LHCN-M2 (cell line): Measurements from ENCODE around the gene LRRC3B. TPM values are rescaled to one million over a fixed set of nuclear protein-coding genes. Genes with fewer than 3 reads are reported as not detected.
"Not testable (repeated sequence)": the region's sequence is repeated elsewhere in the genome, so short reads cannot be mapped to it uniquely, and the experiment has no call there.

Experiments
- DNase-seq: peaks from one replicate; pipeline ENCODE4 v3.0.0-alpha.2; 2012; ENCODE audit warnings: low read depth
- polyA plus RNA-seq: library from polyadenylated mRNA; unstranded; fragments of >200 nt; gene quantifications from one replicate; pipeline ENCODE4 v1.2.1, GENCODE V29; 2012; ENCODE audit warnings: missing spikeins
- total RNA-seq: library from RNA; depleted of rRNA; stranded (reverse); fragments of >200 nt; gene quantifications from 2 replicates; pipeline ENCODE4 v1.2.3, GENCODE V29; 2014; rRNA removed

LRRC3B gene, protein sequence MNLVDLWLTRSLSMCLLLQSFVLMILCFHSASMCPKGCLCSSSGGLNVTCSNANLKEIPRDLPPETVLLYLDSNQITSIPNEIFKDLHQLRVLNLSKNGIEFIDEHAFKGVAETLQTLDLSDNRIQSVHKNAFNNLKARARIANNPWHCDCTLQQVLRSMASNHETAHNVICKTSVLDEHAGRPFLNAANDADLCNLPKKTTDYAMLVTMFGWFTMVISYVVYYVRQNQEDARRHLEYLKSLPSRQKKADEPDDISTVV
- total RNA-seq = not detected in 2 replicates
- not detected for polyA plus RNA-seq

- no peak for DNase-seq
These were observed at the start of gene LRRC3B for GRCh38 chr3:26622621-26623418. TSS of gene LRRC3B (plus strand) at chr3:26622772. CDS start at chr3:26709673, 86,901 bp downstream.

DNA sequence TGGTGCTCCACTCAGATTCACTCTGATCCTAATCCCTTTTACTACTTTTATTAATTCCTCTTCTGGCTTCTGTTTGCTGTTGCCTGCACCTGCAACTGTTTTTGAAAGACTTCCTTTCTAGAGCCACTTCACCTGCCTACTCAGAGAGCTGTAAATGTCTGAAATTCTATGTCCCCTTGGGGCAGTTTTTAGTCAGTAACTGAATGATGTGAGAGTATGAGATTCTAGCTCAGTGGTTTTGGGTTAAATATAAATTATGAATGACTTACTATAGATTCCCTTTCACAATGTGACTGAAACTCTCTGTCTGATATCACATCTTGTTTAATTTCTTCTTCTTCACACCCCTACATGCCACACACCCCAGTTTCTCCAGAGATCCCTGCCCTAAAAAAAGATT is 47.8 kb upstream of the LRRC3B start:
- no peak for DNase-seq

DNA sequence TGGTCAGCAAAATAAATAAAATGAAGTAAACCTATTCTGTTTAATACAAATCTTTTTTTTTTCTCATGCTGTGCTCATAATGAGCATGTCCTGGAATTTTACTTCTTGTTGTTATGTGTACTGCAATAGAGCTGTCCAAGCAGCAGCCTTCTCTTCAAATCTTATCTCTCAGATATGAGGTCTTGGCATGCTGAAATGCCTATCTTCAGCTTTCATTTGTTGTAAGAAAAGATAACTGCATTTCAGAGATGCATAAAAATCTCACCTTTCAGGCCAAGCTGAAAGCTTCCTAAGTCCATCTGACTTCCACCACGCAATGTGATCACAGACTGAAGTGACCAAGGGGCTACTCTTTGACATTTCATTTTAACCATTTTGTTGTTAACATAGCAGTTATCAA is 43.5 kb upstream of the LRRC3B start:
- DNase-seq = no peak

DNA sequence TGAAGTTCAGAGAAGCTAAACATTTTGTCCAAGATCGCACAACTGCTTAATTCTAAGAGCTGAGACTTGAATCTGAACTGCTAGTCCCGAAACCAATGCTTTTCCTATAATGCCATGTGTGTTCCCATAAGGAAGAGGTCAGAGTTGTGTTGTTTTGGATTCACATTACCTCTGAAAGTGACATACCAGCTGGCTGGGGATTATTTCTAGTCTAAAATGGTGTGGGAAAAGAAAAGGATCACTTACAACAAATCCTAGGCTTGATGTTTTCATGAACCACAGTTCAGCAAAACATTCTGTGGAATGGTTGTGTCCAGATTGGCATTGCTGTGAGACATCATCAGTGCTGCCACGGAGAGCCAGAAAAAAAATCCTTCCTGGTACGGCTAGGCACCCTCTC is 35.0 kb upstream of the LRRC3B start:
- no peak for DNase-seq

- DNase-seq = no peak
These were observed 33.6 kb upstream of the LRRC3B start for GRCh38 chr3:26588931-26589330.

- DNase-seq = no peak
These were observed 32.9 kb upstream of the LRRC3B start for GRCh38 chr3:26589678-26590077.

- no peak for DNase-seq
These were observed 31.6 kb upstream of the LRRC3B start for GRCh38 chr3:26590919-26591484.

GRCh38 chr3:26591926-26592325 is 30.6 kb upstream of the LRRC3B start:
- no peak for DNase-seq

DNA sequence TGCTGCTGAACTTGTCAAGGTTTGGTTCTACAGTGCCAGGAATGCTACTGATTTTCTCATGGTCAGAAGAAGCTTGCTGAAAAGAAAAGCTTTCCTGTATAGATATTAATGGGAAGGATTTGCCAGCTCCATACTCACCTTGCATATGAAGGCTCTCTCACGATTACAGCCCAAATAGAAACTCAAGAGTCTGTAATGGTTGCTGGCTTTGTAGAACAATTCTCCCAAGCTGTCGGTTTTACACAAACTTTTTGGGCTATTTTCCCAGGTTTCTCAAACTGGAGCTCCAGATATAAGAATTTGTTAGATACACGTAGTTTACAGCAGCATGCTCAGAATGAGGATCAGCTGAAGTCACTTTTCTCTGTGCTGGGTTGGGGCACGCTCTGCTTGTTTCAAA is 30.1 kb upstream of the LRRC3B start:
- no peak for DNase-seq

- no peak for DNase-seq
These were observed 26.2 kb upstream of the LRRC3B start for GRCh38 chr3:26596335-26596734.

GRCh38 chr3:26603311-26603710 is 19.3 kb upstream of the LRRC3B start:
- DNase-seq = not testable (repeated sequence)

GRCh38 chr3:26603771-26604170 is 18.8 kb upstream of the LRRC3B start:
- DNase-seq = not testable (repeated sequence)

DNA sequence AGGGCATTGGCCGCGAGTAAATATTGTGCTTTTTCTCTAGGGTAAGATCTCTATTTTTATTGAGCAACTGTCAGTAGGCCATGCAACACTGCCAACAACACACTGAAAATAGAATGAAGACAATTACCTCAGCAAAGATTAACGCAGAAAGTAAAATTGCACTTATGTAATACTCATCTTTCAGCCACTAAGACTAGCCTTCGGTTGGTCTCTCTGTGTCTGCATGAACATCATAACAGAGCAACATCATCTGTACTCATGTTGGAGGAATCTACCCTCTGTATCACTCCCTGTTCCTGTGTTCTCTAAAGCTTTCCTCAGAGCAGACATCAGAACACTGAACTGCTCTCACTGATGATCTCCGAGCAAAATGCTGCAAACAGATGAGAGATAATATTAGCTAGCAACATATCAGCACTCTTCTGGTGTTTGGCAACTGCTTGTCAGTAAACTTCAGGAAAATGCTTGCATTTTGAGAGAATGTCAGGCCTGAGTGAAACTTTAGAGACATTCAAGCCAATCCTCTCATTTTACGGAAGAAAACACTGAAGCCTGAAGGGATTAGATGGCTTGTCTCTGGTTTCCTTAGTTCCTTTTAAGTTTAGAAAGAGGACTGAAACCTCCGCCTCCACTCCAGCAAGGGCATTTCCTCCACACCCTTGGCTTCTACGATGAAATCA is 8.4 kb upstream of the LRRC3B start:
- no peak for DNase-seq

DNA sequence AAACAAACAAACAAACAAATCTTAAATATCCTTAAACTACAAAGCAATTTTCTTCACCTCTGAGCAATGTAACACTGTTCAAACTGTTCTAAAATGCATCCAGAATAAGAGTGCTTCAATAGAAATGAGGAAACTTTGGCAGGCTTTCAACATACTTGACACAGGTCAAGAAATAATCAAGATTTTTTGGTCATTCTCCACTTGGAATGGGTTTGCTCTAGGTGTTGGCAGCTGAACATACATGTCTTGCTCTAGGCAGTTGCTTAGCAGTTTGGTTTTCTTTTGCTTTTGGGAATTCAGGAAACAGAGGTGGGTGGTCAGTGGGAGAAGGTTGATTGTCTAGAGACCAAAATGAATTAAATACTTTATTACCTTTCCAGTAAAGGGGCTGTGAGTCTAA is 1.4 kb upstream of the LRRC3B start:
- DNase-seq = no peak

DNA sequence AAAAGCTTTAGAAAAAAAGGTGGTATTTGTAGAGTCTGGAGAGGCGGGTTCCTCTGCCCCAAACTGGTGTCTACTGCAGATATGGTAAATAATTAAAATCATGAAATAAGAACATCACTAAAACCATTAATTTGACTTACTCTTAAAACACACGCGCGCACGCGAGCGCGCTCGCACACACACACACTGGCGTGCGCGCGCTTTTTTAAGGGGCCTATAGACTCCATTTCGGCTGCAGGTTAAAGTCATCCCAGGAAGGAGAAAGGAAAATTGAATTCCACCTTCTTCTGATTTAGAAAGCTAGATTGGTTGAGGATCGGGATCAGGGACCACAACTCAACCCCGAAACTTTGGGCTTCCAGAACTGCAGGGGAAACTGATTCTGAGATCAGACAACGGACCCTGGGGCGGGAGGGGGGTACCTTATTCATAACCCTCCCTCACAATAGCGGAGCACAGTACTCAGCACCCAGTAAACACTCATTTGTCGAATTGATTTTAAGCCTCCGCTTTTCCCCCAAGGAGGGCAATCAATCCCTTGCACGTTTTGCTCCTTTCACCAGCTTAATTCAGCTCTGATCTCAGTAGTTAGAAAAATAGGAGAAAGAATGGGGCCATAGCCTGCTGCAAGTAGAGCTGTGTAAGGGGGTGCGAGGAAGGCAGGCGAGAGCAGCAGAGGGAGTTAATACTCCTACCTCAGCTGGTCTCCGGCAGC is 509 bp upstream of the LRRC3B start:
- no peak for DNase-seq

GRCh38 chr3:26623419-26624208 is 1.0 kb downstream of the LRRC3B start:
- DNase-seq = no peak

DNA sequence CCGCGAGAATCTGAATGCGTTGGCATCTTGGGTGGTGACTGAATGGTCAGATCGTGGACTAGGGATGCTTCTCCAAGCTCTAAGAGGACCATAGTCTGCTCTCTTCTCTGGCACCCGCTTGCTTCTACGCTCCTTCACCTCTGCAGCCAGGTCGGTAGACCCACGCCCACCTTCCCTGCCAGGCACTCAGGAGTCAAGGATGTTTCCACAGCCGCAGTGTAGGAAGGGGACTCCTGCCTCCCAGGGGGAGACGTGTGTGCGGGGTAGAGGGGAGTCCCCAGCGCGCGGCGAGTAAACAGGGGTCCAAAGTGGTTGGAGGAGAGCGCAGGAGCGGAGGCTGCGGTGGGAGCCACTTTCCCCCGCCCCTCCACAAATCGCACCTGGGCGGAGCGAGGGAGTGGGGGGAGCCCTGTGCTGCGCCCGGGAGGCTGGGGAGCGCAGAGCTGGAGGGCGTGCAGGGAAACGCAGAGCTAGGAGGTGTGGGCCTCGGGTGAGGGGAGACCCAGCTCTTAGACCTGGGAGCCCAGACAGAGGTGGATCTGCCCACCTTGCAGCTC is 1.7 kb downstream of the LRRC3B start:
- DNase-seq = no peak

GRCh38 chr3:26625187-26625586 is 2.6 kb downstream of the LRRC3B start:
- DNase-seq = no peak

GRCh38 chr3:26627080-26627479 is 4.5 kb downstream of the LRRC3B start:
- no peak for DNase-seq

- DNase-seq = no peak
These were observed 6.3 kb downstream of the LRRC3B start for GRCh38 chr3:26628915-26629314.
